Kidney tubule cell (primary cell): ENCODE results near the gene TMEM132A.

ENCODE experiments used
- DNase-seq: peaks from one replicate; pipeline ENCODE4 v3.0.0-alpha.2; 2018; ENCODE audit warnings: low spot score

Gene TMEM132A

DNA sequence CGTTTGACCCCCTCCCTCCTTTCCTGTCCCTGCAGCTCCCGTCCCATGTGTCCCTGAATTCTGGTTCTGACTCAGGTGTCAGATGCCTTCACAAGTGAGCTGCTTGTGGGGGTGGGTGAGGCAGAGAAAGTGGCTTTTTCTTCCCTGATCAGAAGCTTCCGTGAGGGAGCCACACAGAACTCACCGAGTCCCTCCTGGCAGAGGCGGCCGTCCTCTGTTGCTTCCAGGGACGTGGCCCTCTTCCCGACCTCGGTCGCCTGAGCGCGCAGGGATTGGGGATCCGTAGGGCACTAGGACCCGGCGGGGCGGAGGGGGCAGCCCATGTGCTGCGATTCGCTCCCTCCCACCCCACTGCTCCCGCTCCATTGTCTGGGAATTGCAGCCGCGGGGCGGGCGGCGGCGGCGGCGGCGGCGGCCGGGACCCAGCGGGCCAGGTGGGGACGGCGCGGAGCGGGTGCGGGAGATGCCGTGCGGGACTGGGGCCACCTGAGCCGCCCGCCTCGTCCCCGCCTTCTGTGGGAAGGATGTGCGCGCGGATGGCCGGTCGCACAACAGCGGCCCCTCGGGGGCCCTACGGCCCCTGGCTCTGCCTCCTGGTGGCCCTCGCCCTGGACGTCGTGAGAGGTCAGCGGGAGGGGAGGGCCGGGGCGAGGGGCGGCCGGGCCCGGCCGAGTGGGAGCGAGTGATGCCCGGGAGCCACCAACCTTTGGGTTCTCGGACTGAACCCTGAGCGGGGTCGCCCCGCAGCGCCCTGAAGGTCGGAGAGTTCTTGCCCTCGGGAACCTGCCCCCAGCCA lies at the start of gene TMEM132A:
TSS of gene TMEM132A (plus strand) at position 351 of the 796 bp plus-strand sequence. CDS start at position 525, 174 bp downstream.
- peak; percentile 84 for DNase-seq

DNA sequence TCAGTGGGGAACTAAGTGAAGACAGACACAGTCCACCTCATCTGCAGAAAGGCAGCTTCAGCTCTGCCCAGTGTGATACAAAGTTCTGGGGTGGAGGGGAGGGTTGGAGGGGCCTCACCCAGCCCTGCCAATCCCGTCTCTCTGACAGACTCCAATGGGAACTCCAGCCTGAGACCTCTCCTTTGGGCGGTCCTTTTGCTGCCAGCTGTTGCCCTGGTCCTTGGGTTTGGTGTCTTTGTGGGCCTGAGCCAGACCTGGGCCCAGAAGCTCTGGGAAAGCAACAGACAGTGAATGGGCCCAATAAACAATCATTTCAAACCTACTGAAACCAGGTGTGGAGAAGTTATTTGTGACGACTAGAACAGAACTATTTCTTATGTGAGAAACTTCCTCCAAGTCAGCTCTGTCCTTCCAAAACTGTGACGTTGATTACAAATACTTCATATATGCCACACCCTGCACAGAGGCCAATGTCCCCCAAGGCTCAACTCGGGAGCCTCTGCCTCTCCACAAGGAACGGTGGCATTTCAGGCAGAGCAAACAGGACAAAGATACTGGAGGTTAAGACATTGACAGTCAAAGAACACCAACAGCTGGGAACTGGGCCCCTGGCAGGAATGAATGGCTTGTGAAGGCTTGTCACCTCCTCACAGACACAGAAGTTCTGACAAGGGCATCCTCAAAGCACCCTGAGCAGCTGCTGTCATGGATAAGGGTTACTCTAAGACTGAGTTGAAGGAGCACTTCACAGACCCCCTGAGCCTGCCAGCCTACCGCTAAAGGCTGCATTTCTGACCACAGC lies 48.7 kb upstream of the TMEM132A start:
- no peak for DNase-seq

- no peak for DNase-seq
These were observed 48.1 kb upstream of the TMEM132A start for GRCh38 chr11:60876168-60876485.

DNA sequence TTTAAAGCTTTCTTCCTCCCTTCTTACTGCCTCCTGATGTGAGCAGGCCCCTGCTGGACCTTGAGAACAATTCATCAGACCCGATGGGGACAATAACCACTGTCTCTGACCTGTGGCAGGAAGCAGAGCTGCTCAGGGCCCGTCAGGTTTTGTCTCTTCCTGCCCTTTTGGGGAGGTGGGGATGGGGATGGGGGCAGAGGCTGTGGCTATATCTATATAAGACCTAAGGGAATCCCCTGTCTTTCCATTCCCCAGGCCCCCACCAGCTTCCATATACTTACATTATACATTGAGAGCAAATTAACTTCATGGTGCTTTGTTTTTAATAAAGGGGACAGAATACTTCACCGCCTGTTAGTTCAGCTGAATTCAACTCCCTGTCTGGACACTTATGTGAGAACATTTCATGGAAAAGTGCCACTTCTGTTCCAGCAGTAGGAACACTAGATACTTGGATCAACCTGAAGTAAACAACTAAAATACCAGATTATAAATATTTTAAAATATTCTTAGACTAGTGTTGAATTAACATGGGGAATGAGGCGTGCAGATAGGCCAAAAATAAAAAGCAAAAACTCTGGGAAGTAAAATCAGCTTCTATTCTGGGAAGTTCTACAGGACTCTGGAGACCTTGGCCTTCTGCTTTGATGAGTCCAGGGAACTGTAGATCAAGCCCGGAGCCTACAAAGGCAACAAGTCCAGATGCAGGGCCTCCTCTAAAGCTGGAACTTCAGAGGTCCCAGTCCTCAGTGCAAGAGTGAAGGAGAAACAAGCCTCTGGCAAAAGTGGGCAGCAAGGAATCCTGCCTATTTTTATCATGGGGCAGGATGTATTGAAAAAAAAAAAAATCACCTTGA lies 45.8 kb upstream of the TMEM132A start:
- DNase-seq, result no peak

DNA sequence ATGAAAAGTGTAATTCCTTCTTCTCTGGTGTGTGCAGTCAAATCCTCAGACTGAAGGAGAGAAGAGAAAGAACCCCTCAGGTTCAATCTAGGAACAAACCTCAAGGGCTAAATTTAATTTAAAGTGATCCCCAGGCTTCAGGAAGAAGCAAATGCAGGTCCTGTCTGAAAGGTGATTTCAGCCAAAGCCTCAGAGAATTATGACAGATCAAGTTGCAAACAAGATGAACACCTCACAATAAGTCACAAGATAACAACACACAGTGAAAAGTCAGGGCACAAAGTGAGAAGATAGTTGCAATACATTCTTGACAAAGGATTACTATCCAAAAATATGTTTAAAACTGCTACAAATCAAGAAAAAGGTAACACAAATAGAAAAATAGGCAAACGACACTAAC lies 45.2 kb upstream of the TMEM132A start:
- no peak for DNase-seq

GRCh38 chr11:60879971-60880588 lies 44.2 kb upstream of the TMEM132A start:
- DNase-seq, result no peak

- no peak for DNase-seq
These were observed 43.5 kb upstream of the TMEM132A start for GRCh38 chr11:60880643-60881282.

DNA sequence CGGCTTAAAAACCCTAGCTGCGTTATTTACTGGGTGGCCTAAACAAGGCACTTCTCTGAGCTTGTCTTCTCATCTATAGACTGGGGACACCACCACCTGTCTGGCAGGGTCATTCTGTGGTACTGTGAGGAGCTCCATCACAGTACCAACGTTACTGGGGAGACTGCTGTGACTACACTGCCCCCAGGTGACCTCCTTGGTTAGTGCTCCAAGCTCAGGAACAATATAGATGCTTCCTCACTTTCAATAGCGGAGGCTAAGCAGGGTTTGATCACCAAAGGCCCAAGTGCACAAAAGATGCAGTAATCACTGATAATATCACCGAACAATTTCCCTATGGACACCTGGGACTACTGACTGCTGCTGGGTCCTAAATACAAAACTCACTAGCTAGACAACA lies 36.7 kb upstream of the TMEM132A start:
- peak; percentile 63 for DNase-seq

- no peak for DNase-seq
These were observed 34.4 kb upstream of the TMEM132A start for GRCh38 chr11:60889869-60890311.

- no peak for DNase-seq
These were observed 33.6 kb upstream of the TMEM132A start for GRCh38 chr11:60890696-60891095.

GRCh38 chr11:60891103-60891741 lies 33.0 kb upstream of the TMEM132A start:
- no peak for DNase-seq

DNA sequence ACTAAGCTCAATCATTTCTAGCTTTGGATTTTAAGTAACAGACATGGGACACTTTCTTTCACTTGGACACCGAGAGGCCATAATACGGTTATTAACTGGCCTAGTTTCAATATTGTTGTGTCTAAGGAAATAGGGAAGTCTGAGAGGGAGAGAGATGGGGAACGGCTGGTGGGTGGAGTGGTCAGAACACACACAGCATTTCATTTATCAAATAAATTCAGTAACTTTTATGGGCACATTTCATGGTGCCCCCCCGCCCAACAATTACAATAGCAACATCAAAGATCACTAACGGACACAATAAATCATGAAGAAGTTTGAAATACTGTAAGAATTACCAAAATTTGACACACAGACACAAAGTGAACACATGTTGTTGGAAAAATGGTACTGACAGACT lies 28.6 kb upstream of the TMEM132A start:
- no peak for DNase-seq

GRCh38 chr11:60897496-60897895 lies 26.8 kb upstream of the TMEM132A start:
- no peak for DNase-seq

DNA sequence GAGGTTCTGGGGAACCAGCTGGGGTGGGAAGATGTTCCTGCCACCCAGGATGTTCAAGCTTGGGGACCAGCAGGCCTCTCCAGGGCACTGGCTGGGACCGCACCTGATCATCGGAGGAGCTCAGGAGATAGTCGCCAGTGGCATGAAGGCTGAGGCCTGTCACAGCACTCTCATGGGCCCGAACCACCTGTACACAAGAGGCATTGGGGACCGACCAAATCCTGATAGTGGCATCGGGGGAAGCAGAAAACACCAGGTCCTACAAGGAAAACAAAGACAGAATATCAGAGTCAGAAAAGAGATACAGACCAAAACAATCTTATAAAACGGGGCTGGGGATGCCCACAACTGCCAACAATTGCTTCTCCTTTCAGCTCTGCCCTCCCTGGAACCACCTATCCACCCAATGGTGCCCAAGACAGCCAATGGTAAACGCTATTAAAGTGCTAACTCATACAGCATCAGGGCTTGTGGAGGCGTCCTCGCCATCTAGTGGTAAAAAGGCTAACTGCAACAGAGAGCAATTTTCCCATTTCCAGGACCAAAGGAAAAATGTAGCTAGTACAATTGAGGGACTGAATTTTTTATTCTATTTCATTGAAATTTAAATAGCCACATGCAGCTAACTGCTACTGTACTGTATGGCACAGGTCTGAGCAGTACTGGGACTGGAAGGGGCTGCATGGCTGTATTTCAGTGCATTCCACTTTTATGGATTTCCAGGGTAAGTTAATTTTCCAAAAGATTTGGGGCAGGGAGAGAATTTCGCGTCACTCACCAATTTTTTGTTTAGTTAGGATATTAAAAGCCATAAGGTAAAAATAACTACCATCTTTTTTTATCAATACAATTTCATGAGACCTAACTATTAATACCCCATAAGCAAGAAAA lies 25.0 kb upstream of the TMEM132A start:
- peak; percentile 73 for DNase-seq

DNA sequence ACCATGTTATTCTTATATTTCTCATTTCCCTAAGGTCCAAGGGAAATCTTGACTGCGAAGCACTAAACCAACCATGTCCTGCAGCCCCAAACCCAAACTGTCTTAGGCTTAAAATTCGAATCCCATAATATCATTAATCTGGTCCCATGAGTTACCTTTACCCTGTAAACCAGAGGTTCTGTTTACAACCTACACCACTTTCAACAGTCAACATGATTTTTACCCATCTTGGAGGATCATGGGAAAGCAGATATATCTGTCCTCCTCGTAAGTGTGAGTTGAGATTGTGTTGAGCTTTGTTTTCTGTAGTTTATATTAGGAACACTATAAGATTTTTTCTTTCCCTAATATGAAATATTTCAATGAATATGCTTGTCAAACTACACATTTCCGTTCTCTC lies 24.3 kb upstream of the TMEM132A start:
- DNase-seq, result no peak

GRCh38 chr11:60900673-60901404 lies 23.4 kb upstream of the TMEM132A start:
- no peak for DNase-seq

DNA sequence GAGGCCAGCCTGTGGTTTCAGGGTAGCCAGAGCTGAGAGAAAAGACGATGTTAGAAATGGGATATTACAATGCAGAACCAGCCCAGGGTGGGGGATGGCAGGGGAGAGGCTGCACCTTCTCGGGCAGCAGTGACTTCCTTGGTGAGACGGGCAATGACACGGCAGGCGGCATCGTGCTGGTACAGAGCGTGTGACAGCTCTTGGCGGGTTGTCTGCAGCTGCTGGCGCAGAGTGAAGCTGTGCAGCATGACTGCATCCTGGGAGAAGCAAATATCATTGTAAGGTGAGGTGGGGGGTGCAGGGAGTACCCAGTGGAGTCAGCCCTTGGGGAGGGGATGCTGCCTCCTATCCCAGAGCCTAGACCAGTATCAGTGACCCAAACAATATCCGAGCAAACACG lies 21.6 kb upstream of the TMEM132A start:
- no peak for DNase-seq

DNA sequence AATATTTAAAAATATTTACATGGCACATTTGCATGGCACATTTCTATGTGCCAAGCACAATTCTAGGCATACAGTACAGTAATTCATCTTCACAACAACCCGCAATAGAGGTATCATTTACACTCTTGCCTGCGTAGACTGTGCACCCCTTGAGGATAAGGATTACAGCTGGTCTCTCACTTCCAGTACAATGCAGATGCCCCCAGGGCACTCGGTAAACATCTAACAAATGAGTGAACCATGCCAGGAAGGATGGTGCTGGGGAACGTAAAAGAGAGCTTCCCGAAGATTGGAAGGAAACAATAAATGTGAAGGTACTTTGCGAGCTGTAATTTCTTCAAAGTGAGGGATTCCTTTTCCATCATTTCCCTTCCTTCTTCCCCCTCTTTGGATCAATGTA lies 19.2 kb upstream of the TMEM132A start:
- no peak for DNase-seq

DNA sequence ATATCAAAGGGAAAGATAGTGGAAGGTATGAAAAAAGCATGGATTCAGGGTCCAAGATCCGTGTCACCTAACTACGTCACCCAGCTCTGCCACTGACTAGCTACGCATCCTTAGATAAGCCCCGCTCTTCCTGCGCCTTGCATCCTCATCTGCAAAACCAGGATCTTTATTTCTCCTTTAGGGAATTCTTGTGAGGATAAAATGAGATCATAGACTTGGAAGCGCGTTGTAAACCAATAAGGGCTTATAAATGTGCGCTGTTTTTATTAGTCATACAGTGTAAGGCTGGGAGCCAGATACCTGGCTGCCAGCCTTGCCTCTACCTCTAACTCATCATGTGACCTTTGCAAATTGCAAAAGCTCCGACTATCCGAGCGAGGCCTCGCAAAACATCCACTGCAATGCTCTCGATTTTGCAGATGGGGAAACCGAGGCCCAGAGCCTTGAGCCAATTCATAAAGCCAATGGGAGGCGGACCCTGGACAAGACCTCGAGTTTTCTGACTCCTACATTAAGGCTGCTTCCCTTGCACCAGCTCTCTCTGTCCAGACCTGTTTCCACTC lies 18.6 kb upstream of the TMEM132A start:
- DNase-seq, result peak; percentile 76
